DMS53 (cell line): Measurements from ENCODE around the gene REG1B.
A peak's percentile ranks its signal among the peaks of the same experiment; 100 is the strongest.
"Not testable (repeated sequence)": the region's sequence is repeated elsewhere in the genome, so short reads cannot be mapped to it uniquely, and the experiment has no call there.

Experiments used
- DNase-seq: peaks from one replicate; lab custom pipeline; 2025; lab: John Stamatoyannopoulos, UW

REG1B gene

GRCh38 chr2:79084495-79085135 lies 3.2 kb downstream of the REG1B start:
- DNase-seq = no peak

GRCh38 chr2:79083597-79084251 lies 4.1 kb downstream of the REG1B start:
- no peak for DNase-seq

- no peak for DNase-seq
Observed at GRCh38 chr2:79082987-79083386, 4.8 kb downstream of the REG1B start.

- no peak for DNase-seq
Observed at GRCh38 chr2:79071078-79071477, 16.7 kb downstream of the REG1B start.

- no peak for DNase-seq
Observed at GRCh38 chr2:79065201-79065600, 22.6 kb downstream of the REG1B start.

GRCh38 chr2:79054769-79055168 lies 33.0 kb downstream of the REG1B start:
- not testable (repeated sequence) for DNase-seq

GRCh38 chr2:79053486-79053885 lies 34.3 kb downstream of the REG1B start:
- not testable (repeated sequence) for DNase-seq

GRCh38 chr2:79041032-79041448 lies 46.8 kb downstream of the REG1B start:
- peak; percentile 50 for DNase-seq

GRCh38 chr2:79039944-79040343 lies 47.8 kb downstream of the REG1B start:
- DNase-seq = no peak
